Astrocyte (in vitro differentiated cells and primary cell): ENCODE measurements around the gene LRRC52. TPM values are rescaled to one million over a fixed set of nuclear protein-coding genes. Genes with fewer than 3 reads are reported as not detected.
"Not testable (repeated sequence)": the region's sequence is repeated elsewhere in the genome, so short reads cannot be mapped to it uniquely, and the experiment has no call there.

Experiments used
- DNase-seq: peaks from one replicate; pipeline ENCODE4 v3.0.0-alpha.2; 2010; ENCODE audit warnings: low read depth
- FAIRE-seq: peaks from 2 replicates; lab custom pipeline; 2011; peaks lifted over from hg19 to GRCh38; lab: Jason Lieb, UNC
- H2AFZ ChIP-seq: 2 replicates; pipeline ENCODE4 v1.6.0; 2012; ENCODE audit warnings: low read depth, low read length, inconsistent platforms
- H3K27ac ChIP-seq: 2 replicates; pipeline ENCODE4 v1.5.1; 2011; ENCODE audit warnings: low read depth, low read length, inconsistent platforms
- H3K27me3 ChIP-seq: 2 replicates; pipeline ENCODE4 v1.6.0; 2011; ENCODE audit warnings: low read length, inconsistent platforms; ENCODE audit not compliant: insufficient read depth
- H3K36me3 ChIP-seq: 2 replicates; pipeline ENCODE4 v1.5.1; 2011; ENCODE audit warnings: low read length, inconsistent platforms; ENCODE audit not compliant: insufficient read depth
- H3K4me1 ChIP-seq: 2 replicates; pipeline ENCODE4 v1.5.1; 2011; ENCODE audit warnings: low read length, inconsistent platforms; ENCODE audit not compliant: insufficient read depth
- H3K4me2 ChIP-seq: 2 replicates; pipeline ENCODE4 v1.6.0; 2012; ENCODE audit warnings: low read length, inconsistent platforms
- H3K4me3 ChIP-seq: 2 replicates; pipeline ENCODE4 v1.5.1; 2011; ENCODE audit warnings: low read depth, mild to moderate bottlenecking, low read length, inconsistent platforms; ENCODE audit not compliant: insufficient read depth
- H3K79me2 ChIP-seq: 2 replicates; pipeline ENCODE4 v1.6.0; 2012; ENCODE audit warnings: mild to moderate bottlenecking, low read length, inconsistent platforms; ENCODE audit not compliant: insufficient read depth
- H3K9ac ChIP-seq: 2 replicates; pipeline ENCODE4 v1.6.0; 2012; ENCODE audit warnings: mild to moderate bottlenecking, low read length, inconsistent platforms
- H3K9me3 ChIP-seq: 2 replicates; pipeline ENCODE4 v1.5.1; 2012; ENCODE audit warnings: low read depth, mild to moderate bottlenecking, low read length, inconsistent platforms; ENCODE audit not compliant: insufficient read depth
- H4K20me1 ChIP-seq: 2 replicates; pipeline ENCODE4 v1.6.0; 2012; ENCODE audit warnings: low read length, inconsistent platforms; ENCODE audit not compliant: insufficient read depth
- H3K27ac Mint-ChIP-seq: one replicate; pipeline ENCODE4 v1.8.0; 2021; ENCODE audit warnings: mild to moderate bottlenecking, mixed read lengths; ENCODE audit not compliant: unreplicated experiment
- H3K27me3 Mint-ChIP-seq: one replicate; pipeline ENCODE4 v1.8.0; 2021; ENCODE audit warnings: low read depth, mixed read lengths; ENCODE audit not compliant: unreplicated experiment
- H3K36me3 Mint-ChIP-seq: one replicate; pipeline ENCODE4 v1.8.0; 2021; ENCODE audit warnings: low read depth, mixed read lengths; ENCODE audit not compliant: unreplicated experiment
- H3K4me1 Mint-ChIP-seq: one replicate; pipeline ENCODE4 v1.8.0; 2021; ENCODE audit warnings: low read depth, mixed read lengths; ENCODE audit not compliant: unreplicated experiment
- H3K4me3 Mint-ChIP-seq: one replicate; pipeline ENCODE4 v1.8.0; 2021; ENCODE audit warnings: mild to moderate bottlenecking, moderate library complexity, mixed read lengths; ENCODE audit not compliant: unreplicated experiment
- H3K9me3 Mint-ChIP-seq: one replicate; pipeline ENCODE4 v1.8.0; 2021; ENCODE audit warnings: mild to moderate bottlenecking, mixed read lengths; ENCODE audit not compliant: unreplicated experiment
- CTCF ChIP-seq: IDR thresholded peaks from 2 replicates; pipeline ENCODE4 v1.5.1; 2011; ENCODE audit warnings: low read depth, mild to moderate bottlenecking, inconsistent platforms, low read length, moderate library complexity; ENCODE audit not compliant: insufficient read depth
- EZH2 ChIP-seq: IDR thresholded peaks from 2 replicates; pipeline ENCODE4 v1.6.1; 2012; ENCODE audit warnings: mild to moderate bottlenecking, low read length, inconsistent platforms; ENCODE audit not compliant: insufficient read depth
- total RNA-seq: library from RNA; stranded (reverse); gene quantifications from 2 replicates; pipeline ENCODE4 v1.2.1, GENCODE V29; 2021

The LRRC52 gene
- total RNA-seq, 1 donor from 2014 or later, result not detected

DNA sequence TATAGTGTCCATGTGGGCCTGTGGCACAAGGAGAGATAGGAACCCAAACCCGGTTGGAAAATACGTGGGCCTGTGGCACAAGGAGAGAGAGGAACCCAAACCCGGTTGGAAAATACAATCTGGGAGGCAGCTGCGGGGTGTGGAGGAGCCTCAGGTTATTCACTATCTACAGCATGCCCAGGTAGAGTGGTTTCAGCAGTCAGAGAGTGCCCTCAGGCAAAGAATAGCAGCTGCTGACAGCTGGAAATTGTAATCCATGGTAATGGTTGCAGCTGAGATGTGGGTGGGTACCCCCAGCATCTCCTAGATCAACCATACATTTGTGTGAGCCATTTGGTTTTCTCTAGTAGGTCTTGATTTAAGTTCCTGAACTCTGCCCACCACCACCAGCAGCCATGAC lies 61.4 kb downstream of the LRRC52 start:
- FAIRE-seq, result no peak
- H3K4me3 Mint-ChIP-seq, result no peak overlapping the region

DNA sequence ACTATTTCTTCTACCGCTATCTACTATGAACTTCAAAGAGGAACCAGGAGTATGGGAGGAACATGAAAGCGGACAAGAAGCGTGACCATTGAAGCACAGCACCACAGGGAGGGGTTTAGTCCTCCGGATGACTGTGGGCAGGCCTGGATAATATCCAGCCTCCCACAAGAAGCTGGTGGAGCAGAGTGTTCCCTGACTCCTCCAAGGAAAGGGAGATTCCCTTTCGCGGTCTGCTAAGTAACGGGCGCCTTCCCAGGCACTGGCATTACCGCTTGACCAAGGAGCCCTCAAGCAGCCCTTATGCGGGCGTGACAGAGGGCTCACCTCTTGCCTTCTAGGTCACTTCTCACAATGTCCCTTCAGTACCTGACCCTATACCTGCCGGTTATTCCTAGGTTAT lies 62.9 kb downstream of the LRRC52 start:
- H3K27me3 Mint-ChIP-seq, result peaks cover 37% of the 10 kb centered on the region
- H3K36me3 ChIP-seq, H3K9me3 Mint-ChIP-seq, H3K27ac ChIP-seq, H4K20me1 ChIP-seq, H3K79me2 ChIP-seq, H3K27ac Mint-ChIP-seq, H3K36me3 Mint-ChIP-seq, H3K4me3 Mint-ChIP-seq, H3K4me3 ChIP-seq, H3K4me2 ChIP-seq, H2AFZ ChIP-seq, H3K9ac ChIP-seq, H3K4me1 ChIP-seq, H3K9me3 ChIP-seq, H3K4me1 Mint-ChIP-seq, FAIRE-seq, DNase-seq: not testable (repeated sequence)
- peaks cover 14% of the 10 kb centered on the region for H3K27me3 ChIP-seq

More for the DNA sequence above, 61.4 kb downstream of the LRRC52 start:
- Mint-ChIP-seq H3K27ac (no peak overlapping the region), H3K9me3 (no peaks in the 10 kb centered on the region), H3K4me1 (no peaks in the 10 kb centered on the region), H3K27me3 (peaks cover 33% of the 10 kb centered on the region), H3K36me3 (no peaks in the 10 kb centered on the region)
- Histone ChIP-seq H3K9me3 (no peaks in the 10 kb centered on the region), H3K27me3 (peaks cover 9% of the 10 kb centered on the region), H3K27ac (no peak overlapping the region), H3K36me3 (no peaks in the 10 kb centered on the region), H2AFZ (no peak overlapping the region), H4K20me1 (no peaks in the 10 kb centered on the region), H3K4me2 (no peak overlapping the region), H3K9ac (no peak overlapping the region), H3K79me2 (no peaks in the 10 kb centered on the region), H3K4me1 (no peaks in the 10 kb centered on the region), H3K4me3 (no peak overlapping the region)
- TF ChIP-seq CTCF (no peak), EZH2 (no peak)
- DNase-seq, result no peak

DNA sequence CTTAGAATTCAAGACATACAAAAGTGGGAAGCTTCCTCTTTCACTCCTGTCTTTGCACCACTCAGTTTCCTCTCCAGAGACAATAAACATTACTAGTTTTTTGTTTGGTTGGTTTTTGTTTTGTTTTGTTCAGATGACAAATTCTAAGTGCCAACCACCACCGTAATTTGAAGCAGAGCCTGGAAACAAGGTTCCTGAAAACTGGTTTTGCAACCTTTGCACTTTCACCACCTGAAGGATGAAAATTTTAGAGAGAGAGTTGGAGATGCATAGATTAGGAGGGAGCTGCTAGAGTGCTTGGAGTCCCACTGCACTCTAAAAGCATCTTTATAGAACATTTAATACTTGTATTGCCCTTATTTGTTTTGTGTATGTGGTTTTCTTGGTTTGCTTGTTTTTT lies 67.1 kb downstream of the LRRC52 start:
- Histone ChIP-seq H3K27me3 (peaks cover 7% of the 10 kb centered on the region), H3K9ac (no peak overlapping the region), H3K4me2 (no peak overlapping the region), H3K9me3 (no peaks in the 10 kb centered on the region), H3K79me2 (no peaks in the 10 kb centered on the region), H3K4me1 (no peaks in the 10 kb centered on the region), H3K27ac (no peak overlapping the region), H3K36me3 (no peaks in the 10 kb centered on the region), H2AFZ (no peak overlapping the region), H3K4me3 (no peak overlapping the region), H4K20me1 (no peaks in the 10 kb centered on the region)
- Mint-ChIP-seq H3K36me3 (no peaks in the 10 kb centered on the region), H3K4me3 (no peak overlapping the region), H3K4me1 (no peaks in the 10 kb centered on the region), H3K27ac (no peak overlapping the region), H3K27me3 (peaks cover 16% of the 10 kb centered on the region), H3K9me3 (no peaks in the 10 kb centered on the region)
- DNase-seq (no peak), FAIRE-seq (no peak)
- TF ChIP-seq EZH2 (no peak), CTCF (no peak)
